GM12873 (cell line): ENCODE data around the gene HID1.

ENCODE experiments used
- CTCF ChIP-seq: IDR thresholded peaks from 2 replicates; pipeline ENCODE4 v1.5.1; 2012; ENCODE audit warnings: low read depth, mild to moderate bottlenecking, moderate library complexity, low read length, control low read depth; ENCODE audit not compliant: insufficient read depth; ENCODE audit errors: missing control alignments

The HID1 gene

DNA sequence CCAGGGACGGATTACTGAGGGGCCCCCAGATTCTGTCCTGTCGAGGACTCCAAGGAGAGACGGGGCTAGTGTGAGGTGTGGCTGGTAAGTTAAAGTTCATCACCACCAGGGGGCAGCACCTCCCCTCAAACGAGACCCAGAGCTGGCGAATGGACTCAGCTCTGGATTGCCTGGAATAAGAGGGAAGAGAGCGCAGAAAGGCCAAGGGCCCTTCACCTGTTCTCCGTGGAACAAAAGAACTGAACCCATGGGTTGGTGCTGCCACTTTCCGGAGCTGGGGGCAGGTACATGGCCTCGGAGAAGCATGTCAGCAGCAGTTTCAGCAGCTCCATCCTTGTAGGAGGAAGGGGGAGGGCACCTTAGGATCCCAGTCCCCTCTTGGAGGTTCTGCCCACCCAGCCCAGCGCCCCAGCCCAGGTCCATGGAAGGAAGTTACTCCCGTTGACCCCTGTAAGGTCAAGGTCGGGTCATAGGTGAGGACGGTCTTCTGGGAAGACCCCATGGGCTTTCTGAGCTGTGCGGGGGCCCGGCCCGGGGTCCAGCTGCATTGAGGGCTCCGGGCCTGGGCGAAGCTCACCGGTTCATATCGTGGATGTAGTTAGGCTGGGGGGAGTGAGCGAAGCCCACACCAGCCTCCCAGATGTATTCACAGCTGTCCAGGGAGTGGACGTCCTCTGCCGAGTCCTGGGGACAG lies 10.8 kb downstream of the HID1 start:
- peak; percentile 77 for TF ChIP-seq CTCF

DNA sequence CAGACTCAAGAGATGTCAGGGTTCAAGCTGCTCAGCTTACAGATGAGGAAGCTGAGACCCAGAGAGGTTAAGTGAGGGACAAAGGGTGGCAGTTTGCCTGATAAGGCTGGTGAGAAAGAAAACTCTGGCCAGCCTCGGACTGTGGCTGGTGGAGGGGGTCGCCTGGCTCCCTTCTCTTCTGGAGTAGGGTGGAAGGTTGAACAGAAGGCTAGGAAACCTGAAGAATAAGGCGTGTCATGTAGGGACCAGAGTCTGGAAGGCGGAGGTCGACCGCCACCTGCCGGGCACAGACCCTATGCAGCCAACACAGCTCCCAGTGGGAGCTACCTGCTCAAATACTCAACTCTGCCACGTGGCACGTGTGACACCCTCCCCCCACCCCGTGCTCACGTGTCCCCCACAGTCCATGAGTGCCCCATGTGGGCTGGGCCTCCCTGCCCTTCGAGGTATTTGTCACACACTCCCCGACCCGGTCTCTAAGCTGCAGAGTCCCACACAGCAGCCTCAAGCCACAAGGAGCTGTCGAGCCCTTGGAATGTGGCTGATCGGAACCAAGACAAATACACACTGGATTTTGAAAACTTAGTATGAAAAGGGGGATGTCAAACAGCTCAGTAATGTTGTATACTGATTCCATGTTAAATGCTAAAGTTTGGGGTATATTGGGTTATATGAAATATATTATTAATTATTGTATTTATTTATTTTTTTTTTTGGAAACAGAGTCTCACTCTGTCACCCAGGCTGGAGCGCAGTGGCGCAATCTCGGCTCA lies 11.8 kb downstream of the HID1 start:
- TF ChIP-seq CTCF = peak; percentile 75

GRCh38 chr17:74959826-74960515 lies 12.6 kb downstream of the HID1 start:
- no peak for TF ChIP-seq CTCF

DNA sequence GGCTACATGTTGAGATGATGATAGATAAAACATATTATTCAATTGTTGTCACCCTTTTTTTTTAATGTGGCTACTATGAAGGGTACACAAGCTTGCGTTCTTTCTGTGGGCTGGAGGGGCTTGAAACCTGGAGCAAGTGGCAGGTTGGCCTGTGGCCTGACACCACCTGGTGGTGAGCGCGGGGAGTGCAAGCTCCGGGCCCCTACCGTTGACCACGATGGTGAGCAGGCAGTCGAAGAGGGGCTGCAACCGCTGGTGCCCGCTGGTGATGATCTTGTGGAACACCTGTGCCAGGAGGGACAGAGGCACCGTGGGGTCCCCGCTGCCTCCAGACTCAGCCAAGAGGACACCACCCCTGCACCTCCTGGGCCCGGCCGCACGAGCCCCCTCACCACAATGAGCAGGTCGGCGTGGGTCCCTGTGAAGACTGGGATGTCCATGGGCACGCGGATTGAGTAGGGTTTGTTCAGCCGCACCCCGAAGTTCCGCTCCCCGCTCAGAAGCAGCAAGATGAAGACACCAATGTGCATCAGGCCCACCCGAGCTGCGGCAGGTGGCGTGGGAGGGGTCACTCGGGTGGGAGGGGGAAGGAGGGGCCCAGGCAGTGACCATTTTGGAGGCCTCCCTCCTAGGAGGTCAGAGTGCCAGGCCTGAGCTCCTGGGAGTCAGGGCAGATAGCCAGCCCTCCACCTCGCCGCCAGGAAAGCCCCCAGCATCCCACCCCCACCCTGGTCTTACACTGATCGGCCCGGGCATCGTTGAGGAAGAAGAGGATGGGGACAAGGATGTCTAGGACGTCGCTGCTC lies 14.4 kb downstream of the HID1 start:
- TF ChIP-seq CTCF = peak; percentile 94

- no peak for TF ChIP-seq CTCF
Measured at GRCh38 chr17:74956093-74956492, 16.5 kb downstream of the HID1 start.

DNA sequence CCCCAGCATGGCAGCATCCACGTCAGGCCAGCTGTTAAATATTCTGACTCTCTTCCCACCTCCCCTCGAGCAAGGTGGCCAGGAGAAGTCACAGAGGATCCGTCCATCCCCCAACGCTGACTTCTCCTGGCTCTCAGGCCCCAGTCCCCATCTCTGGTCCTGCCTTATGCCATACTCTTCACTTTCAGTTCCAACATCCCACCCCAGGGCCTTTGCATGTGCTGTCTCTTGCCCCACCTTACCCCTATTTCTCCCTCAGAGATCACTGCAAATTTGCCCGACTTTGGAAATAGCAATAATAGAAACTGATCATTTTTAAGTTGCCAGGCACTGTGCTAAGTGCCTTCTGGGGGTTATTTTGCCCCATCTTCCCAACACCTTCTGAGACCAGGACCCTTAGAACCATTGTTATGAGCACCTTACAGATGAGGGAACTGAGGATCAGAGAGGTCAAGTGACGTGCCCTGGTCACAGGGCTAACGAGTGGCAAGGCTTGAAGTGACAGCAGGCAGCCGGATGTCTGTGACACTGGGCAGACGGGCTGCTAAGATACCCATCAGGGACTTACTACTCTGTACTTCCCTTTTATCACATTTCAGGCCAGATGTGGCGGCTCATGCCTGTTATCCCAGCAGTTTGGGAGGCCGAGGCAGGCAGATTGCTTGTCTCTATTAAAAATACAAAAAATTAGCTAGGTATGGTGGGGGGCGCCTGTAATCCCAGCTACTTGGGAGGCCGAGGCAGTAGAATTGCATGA lies 17.7 kb downstream of the HID1 start:
- TF ChIP-seq CTCF = no peak
